GM18867 (cell line): ENCODE measurements around the gene PTBP1.

Experiments used
- ATAC-seq: cut with Tn5 transposase; IDR thresholded peaks from one replicate; pipeline ENCODE4 v1.9.1; 2021; ENCODE audit warnings: mild to moderate bottlenecking, moderate library complexity; ENCODE audit not compliant: unreplicated experiment

PTBP1 gene

DNA sequence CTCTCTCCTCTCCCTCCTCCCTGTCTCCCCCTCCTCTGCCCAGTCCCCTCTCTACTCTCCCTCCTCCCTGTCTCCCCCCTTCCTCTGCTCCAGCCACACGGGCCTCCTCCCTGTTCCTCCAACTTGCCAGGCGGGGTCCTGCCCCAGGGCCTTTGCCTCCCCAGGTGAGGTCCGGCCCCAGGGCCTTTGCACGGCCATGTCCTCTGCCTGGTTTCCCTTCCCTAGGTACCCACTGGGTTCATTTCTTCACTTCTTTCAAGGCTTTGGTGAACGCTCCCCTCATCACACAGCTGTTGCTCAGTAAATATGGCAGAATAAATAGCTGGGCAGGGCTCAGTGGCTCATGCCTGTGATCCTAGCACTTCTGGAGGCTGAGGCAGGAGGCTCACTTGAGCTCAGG is 25.2 kb upstream of the PTBP1 start:
- no peak for ATAC-seq

DNA sequence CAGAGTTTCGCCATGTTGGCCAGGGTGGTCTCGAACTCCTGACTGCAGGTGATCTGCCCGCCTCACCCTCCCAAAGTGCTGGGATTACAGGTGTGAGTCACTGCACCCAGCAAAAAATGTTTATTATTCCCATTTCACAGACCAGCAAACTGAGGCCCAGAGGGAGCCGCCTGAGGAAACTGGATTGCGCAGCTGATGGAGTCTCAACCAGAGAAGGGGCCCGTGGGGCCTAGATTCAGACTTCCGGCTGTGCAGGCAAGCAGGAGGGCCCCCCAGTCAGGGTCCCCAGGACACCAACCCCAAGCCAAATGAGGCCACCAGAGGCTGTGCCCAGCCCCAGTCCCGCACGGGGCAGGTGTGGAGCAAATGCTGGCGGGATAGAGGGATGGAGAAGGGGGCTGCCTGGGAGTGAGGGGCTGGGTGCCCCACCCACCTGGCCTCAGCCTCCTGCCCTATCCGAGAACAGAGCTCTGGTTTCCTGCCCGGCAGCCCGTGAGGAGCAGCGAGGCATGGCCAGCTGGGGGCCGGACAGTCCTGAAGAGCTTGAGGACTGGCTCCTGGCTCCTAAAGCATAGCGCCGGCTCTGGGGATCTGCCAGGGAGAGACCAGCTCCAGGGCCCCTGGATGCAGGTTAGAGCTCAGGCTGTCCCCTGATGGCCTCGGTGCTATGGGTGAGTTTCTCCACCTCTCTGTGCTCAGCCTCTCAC is 24.4 kb upstream of the PTBP1 start:
- no peak for ATAC-seq

- ATAC-seq = no peak
These were observed 20.7 kb upstream of the PTBP1 start for GRCh38 chr19:776549-776948.

GRCh38 chr19:778910-779653 is 18.2 kb upstream of the PTBP1 start:
- ATAC-seq = no peak

GRCh38 chr19:780935-781334 is 16.3 kb upstream of the PTBP1 start:
- no peak for ATAC-seq

DNA sequence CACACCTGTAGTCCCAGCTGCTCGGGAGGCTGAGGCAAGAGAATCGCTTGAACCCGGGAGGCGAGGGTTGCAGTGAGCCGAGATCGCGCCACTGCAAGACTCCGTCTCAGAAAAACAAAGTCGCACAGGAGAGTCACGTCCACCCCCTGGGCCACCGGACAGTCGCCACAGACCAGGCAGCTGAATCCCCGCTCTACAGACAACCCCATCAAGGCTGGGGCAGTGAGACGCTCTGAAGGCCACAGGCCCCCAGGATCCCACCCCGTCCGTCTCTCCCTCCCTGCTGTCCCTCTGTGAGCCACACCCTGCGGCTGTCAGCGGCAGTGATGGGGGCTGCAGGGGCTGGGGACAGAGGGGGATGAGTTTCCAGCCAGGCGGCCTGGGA is 15.5 kb upstream of the PTBP1 start:
- ATAC-seq = no peak

- ATAC-seq = no peak
These were observed 14.9 kb upstream of the PTBP1 start for GRCh38 chr19:782185-782877.

DNA sequence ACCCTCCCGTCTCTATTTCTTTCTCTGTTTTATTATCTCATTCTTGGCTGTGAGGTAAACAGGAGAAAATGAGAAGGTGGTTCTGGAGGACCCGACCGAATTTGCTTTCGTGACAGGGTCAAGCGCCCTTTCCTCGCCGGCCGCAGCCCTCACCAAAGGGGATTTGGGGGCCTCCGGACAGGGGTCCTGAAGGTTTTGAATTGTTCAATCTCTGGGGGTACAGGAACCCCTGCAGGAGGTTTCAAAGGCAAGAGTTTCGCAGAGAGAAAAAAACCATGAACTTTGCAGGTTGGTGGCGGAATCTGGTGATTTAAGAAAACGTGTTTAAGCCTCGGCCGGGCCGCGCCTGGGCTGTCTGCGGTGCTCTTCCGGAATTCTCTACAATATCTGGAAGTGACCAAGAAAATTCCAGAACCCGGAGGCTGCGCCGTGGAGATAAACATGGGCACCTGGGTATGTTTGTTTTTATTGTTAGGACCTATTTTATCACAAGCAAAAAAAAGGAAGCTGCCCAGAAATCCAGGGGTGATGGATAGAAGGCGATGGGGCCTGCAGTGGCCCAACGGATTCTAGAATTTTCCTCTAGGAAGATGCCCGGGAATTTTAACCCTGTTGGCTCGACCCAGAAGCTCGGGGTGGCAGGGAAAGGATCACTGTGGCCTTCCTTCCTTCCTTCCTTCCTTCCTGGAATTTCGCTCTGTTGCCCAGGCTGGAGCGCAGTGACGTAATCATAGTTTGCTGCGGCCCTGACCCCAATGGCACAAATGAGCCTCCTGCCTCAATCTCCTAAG is 14.2 kb upstream of the PTBP1 start:
- no peak for ATAC-seq

- no peak for ATAC-seq
These were observed 12.7 kb upstream of the PTBP1 start for GRCh38 chr19:784541-784940.

DNA sequence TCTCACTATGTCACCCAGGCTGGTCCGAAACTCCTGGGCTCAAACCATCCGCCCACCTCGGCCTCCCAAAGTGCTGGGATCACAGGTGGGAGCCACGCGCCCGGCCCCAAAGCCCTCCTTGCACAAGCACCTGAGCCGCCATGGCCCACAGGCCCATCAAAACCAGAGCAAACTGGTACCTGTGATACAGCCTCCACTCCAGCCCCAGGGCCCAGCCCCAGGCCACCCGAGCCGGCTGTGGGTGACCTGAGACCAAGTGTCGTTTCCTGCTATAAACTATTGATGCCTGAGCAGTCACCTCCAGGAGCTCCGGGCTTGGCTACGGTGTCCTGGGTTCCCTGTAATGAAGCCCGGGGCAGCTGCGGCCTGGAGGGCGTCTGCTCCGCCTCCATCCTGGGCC is 9.7 kb upstream of the PTBP1 start:
- no peak for ATAC-seq

GRCh38 chr19:788686-788982 is 8.6 kb upstream of the PTBP1 start:
- no peak for ATAC-seq

GRCh38 chr19:788983-789700 is 8.1 kb upstream of the PTBP1 start:
- ATAC-seq = no peak

- ATAC-seq = no peak
These were observed 7.6 kb upstream of the PTBP1 start for GRCh38 chr19:789701-790060.

DNA sequence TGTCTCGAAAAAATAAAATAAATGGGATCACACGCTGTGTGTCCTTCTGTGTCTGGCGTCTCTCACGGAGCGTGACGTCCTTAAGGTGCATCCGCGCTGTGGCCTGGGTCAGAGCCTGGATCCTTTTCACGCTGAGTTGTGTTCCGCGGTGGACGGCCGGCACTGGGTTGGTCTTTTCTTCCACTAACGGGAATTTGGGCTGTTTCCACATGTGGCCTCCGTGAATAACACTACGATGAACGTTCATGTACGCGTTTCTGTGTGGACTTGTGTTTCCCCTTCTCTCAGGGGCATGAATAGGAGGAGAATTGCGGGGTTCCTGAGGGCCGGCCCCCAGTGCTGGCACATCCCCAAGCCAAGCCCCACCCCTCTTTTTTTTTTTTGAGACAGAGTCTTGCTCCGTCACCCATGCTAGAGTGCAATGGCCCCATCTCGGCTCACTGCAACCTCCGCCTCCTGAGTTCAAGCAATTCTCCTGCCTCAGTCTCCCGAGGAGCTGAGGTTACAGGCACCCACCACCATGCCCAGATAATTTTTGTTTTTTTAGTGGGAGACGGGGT is 6.2 kb upstream of the PTBP1 start:
- ATAC-seq = no peak

- ATAC-seq = no peak
These were observed 5.5 kb upstream of the PTBP1 start for GRCh38 chr19:791567-792305.

DNA sequence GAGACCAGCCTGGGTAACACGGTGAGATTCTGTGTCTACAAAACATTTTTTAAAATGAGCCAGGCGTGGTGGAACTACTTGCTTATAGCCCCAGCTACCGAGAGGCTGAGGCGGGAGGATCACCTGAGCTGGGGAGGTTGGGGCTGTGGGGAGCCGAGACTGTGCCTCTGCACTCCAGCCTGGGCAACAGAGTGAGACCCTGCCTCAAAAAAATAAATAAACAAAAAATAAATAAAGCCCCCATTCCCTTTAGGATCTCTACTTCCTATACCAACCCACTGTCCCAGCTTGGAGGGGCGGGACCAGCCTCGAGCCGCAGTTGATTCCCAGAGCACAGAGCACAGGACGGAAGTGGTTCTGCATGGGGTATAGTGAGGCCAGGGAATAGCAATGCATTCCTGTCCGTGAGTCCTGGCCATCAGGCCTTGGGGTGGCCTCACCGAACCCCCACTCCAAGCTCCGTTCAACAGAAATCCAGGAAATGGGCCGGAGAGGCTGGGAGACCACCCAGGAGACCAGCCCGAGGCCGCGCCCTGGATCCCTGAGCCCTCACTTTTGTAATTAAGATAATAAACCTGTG is 4.9 kb upstream of the PTBP1 start:
- ATAC-seq = no peak

DNA sequence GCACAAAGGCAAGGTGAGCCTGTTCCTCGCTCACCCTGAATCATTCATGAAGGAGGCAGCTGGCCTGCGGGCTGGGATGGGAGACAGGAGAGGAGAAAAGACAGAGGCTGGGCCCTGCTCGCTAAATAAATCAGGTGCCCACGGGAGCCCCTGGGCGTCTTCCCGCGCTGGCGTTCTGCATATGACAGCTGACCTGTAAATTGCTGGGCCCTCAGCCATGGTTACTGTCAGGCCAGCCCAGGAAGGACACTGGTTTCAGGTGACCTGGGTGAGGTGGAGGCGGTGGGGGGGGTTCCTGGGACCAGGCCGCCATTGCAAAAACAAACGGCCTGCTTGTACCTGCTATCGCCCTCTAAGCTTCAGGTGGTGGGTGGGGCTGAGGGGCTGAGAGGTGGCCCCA is 3.4 kb upstream of the PTBP1 start:
- no peak for ATAC-seq

DNA sequence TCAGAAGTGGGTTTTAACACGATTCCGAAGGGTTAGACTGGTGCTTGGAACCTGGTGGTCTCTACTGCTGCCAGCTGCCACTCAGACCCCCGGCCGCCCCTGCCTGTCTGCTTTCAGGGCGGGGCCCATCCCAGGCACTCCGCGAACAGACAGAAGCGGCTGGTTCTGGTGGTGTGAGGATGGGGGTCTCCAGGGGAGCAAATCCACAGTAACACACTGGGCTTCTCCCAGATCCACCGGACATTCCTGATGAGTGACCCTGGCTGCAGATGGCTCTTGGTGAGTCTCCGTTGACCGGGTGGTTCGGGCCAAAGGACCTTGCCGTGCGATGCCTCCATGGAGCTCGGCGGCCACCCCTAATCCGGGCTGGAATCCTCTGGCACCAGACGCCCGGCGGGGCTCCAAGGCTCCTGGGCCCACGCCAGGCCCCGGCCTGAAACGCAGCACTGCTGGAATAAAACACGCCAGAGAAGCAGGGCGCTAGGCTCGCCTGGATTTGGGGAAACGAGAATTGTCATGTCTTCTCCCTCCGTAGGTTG is 2.1 kb upstream of the PTBP1 start:
- ATAC-seq = no peak
